ENCODE results near the gene EYS. TPM values are rescaled to one million over a fixed set of nuclear protein-coding genes. Genes with fewer than 3 reads are reported as not detected.
A peak's percentile ranks its signal among the peaks of the same experiment; 100 is the strongest.

EYS gene
- polyA plus RNA-seq, 6 donors from 2014 or later = 0.06 to 0.18 (median 0.07) TPM; not detected in 1

DNA sequence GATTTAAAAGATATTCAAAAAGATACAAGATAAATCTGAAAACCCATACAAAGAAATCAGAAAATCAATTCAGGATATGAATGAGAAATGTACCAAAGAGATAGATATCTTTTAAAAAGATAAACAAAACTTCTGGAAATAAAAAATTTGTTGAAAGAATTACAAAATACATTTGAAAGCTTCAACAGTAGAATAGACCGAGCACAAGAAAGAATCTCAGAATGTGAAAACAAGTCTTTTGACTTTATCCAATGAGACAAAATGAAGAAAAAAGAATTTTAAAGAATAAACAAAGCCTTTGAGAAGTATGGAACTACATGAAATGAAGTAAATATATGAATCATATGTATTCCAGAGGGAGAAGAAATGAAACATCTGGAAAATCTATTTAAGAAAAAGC is 1011.0 kb downstream of the EYS start:
- Mint-ChIP-seq H3K27ac (no peak overlapping the region), H3K27me3 (no peaks in the 10 kb centered on the region)

DNA sequence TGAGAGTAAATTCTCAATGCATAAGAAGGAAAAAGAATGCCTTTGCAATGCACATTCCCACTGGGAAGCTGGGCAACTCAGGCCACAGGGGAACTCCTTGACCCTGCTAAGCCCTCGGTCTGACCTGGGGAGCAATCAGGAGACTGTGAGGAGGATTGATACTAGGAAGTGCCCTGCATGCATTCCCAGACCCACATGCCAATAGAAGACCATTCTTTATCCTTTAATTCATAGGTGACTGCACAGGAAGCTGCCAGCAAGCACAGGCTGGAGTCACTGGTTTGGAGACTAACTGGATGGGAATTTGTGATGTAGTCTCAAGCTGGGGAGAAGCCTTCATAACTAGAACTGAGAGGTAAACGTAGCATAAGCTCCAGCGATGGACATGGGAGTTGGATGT is 1012.7 kb downstream of the EYS start:
- peaks cover 4 to 23% (median 15%) of the 10 kb centered on the region in 7 donors for H3K9me3 Mint-ChIP-seq
- ATAC-seq (ENCODE audit: low read depth in 2 of 2) = no peak

More for the DNA sequence above, 1011.0 kb downstream of the EYS start:
- H3K4me1 Mint-ChIP-seq = no peaks in the 10 kb centered on the region
- H3K4me3 Mint-ChIP-seq = no peak overlapping the region
- DNase-seq = no peak
- H3K36me3 Mint-ChIP-seq = no peaks in the 10 kb centered on the region
- H3K9me3 Mint-ChIP-seq = peaks cover 4 to 21% (median 13%) of the 10 kb centered on the region in 7 donors
- no peak for ATAC-seq (ENCODE audit: low read depth in 2 of 2)

GRCh38 chr6:64691064-64691463 is 1016.0 kb downstream of the EYS start:
- DNase-seq (no peak), ATAC-seq (ENCODE audit: low read depth in 2 of 2) (no peak)
- H3K4me1 Mint-ChIP-seq = no peaks in the 10 kb centered on the region
- H3K36me3 Mint-ChIP-seq = no peaks in the 10 kb centered on the region
- H3K4me3 Mint-ChIP-seq = no peak overlapping the region
- H3K9me3 Mint-ChIP-seq = peaks cover 0 to 11% (median 8%) of the 10 kb centered on the region in 7 donors
- no peaks in the 10 kb centered on the region for H3K27me3 Mint-ChIP-seq
- H3K27ac Mint-ChIP-seq = no peak overlapping the region

More for the DNA sequence above, 1012.7 kb downstream of the EYS start:
- Mint-ChIP-seq H3K27ac (no peak overlapping the region), H3K4me1 (no peaks in the 10 kb centered on the region), H3K36me3 (no peaks in the 10 kb centered on the region), H3K27me3 (no peaks in the 10 kb centered on the region), H3K4me3 (no peak overlapping the region)
- no peak for DNase-seq

DNA sequence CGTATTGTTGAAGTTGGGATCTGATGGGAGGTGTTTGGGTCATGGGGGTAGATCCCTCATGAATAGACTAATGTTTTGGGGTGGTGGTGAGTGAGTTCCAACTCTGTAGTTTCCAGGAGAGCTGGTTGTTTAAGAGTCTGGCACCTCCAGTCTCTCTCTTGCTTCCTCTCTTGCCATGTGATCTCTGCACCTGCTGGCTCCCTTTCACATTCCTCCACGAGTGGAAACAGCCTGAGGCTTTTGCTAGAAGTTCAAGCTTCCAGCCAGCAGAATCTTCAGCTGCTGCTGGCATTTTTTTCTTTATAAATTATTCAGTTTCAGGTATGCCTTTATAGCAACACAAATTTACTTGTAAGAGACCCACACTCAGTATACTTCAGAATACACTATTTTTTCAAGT is 1021.6 kb downstream of the EYS start:
- no peak overlapping the region for H3K27ac Mint-ChIP-seq
- DNase-seq = no peak
- no peaks in the 10 kb centered on the region for H3K36me3 Mint-ChIP-seq
- no peaks in the 10 kb centered on the region for H3K4me1 Mint-ChIP-seq
- H3K27me3 Mint-ChIP-seq = no peaks in the 10 kb centered on the region
- H3K9me3 Mint-ChIP-seq = peaks cover 2 to 16% (median 9%) of the 10 kb centered on the region in 7 donors
- H3K4me3 Mint-ChIP-seq = no peak overlapping the region
- ATAC-seq (ENCODE audit: low read depth in 2 of 2) = no peak

- H3K27me3 Mint-ChIP-seq = no peaks in the 10 kb centered on the region
- no peaks in the 10 kb centered on the region for H3K4me1 Mint-ChIP-seq
- DNase-seq = no peak
- no peak overlapping the region for H3K27ac Mint-ChIP-seq
- no peak for ATAC-seq (ENCODE audit: low read depth in 2 of 2)
- no peak overlapping the region for H3K4me3 Mint-ChIP-seq
- H3K36me3 Mint-ChIP-seq = no peaks in the 10 kb centered on the region
- H3K9me3 Mint-ChIP-seq = peaks cover 0 to 20% (median 5%) of the 10 kb centered on the region in 7 donors
Measured at GRCh38 chr6:64683682-64684081, 1023.3 kb downstream of the EYS start.

DNA sequence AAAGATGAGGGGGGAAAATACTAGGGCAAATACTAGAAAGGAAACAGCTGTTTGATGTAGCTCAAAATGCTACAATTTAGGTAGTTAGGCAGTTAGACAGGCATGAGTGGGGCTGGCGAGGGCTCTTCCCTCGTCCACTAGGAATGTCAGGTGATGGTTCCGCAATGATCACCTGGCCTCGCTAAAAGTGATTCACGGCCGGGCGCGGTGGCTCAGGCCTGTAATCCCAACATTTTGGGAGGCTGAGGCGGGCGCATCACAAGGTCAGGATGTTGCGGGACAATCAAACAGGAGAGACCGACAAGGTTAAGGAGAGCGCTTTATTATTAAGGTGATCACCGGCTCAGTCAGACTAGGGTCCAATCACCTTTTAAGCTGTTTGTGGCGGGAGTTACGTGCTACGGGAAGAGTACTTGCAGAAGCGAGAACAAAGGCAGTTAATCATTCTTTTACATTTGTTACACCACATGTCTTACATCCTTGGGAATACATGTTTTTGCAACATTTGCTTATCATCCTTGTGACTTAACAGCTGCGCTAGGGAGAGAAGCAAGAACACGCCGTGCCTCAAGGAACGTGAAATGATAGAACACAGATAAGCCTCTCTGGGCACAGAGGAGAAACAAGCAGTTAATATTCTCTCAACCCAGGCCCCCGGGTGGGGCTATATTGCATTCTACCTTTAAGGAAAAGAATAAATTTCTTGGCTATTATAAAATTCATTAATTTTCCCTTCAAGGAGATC is 1025.4 kb downstream of the EYS start:
- no peaks in the 10 kb centered on the region for H3K27me3 Mint-ChIP-seq
- no peak overlapping the region for H3K4me3 Mint-ChIP-seq
- DNase-seq (no peak), ATAC-seq (ENCODE audit: low read depth in 2 of 2) (no peak)
- H3K36me3 Mint-ChIP-seq = no peaks in the 10 kb centered on the region
- no peaks in the 10 kb centered on the region for H3K4me1 Mint-ChIP-seq
- H3K9me3 Mint-ChIP-seq = peaks cover 0 to 20% (median 3%) of the 10 kb centered on the region in 7 donors
- H3K27ac Mint-ChIP-seq = peak overlapping the region in 1 of 6 donors; percentile 54

GRCh38 chr6:64680446-64680845 is 1026.6 kb downstream of the EYS start:
- ATAC-seq (ENCODE audit: low read depth in 2 of 2) (no peak), DNase-seq (no peak)
- Mint-ChIP-seq H3K4me1 (no peaks in the 10 kb centered on the region), H3K9me3 (peaks cover 0 to 20% (median 3%) of the 10 kb centered on the region in 7 donors), H3K36me3 (no peaks in the 10 kb centered on the region), H3K27ac (no peak overlapping the region), H3K4me3 (no peak overlapping the region), H3K27me3 (no peaks in the 10 kb centered on the region)

- DNase-seq (no peak), ATAC-seq (ENCODE audit: low read depth in 2 of 2) (no peak)
- no peaks in the 10 kb centered on the region for H3K4me1 Mint-ChIP-seq
- H3K27ac Mint-ChIP-seq = no peak overlapping the region
- H3K36me3 Mint-ChIP-seq = no peaks in the 10 kb centered on the region
- H3K9me3 Mint-ChIP-seq = peaks cover 0 to 20% (median 2%) of the 10 kb centered on the region in 7 donors
- H3K27me3 Mint-ChIP-seq = no peaks in the 10 kb centered on the region
- H3K4me3 Mint-ChIP-seq = no peak overlapping the region
Measured at GRCh38 chr6:64679416-64679815, 1027.6 kb downstream of the EYS start.

DNA sequence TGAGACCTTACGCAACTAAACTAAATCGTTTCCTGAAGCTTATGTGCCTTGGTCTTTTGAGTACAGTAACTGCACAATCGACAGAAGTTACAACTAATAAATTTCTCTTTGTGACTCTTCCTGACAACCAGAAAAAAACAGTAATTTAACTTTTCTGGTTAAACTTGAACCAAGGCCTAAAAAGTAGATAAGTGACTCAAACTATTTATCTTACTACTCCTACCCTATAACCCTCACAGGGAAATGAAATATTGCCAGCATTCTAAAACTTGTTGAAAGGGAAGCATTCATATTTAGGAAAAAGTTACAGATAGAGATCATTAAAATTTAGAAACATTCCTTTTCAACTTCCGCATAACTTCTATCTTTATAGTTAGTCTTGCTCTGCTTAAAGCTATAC is 1034.4 kb downstream of the EYS start:
- H3K4me3 Mint-ChIP-seq = no peak overlapping the region
- ATAC-seq (ENCODE audit: low read depth in 2 of 2) (no peak), DNase-seq (no peak)
- H3K9me3 Mint-ChIP-seq = peaks cover 0 to 11% (median 2%) of the 10 kb centered on the region in 7 donors
- H3K4me1 Mint-ChIP-seq = no peaks in the 10 kb centered on the region
- no peaks in the 10 kb centered on the region for H3K27me3 Mint-ChIP-seq
- no peaks in the 10 kb centered on the region for H3K36me3 Mint-ChIP-seq
- no peak overlapping the region for H3K27ac Mint-ChIP-seq

DNA sequence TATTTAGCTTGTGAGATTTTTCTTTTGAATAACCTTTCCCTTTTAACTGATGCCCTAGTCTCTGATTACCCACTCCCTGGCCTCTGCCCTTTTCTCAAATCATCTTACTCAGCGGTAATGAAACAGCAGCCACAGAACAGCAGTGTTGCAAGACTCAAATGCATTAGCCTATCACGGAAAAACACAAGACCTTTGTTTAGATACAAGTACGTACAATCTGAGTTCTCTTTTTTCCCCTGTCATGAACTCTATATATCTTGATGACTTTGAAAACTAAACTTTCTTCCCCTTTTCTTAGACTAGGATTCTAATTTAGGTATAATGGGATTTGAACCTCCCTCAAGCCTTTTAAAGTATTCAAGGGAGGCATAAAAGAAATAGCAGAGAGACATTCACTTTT is 1034.9 kb downstream of the EYS start:
- no peaks in the 10 kb centered on the region for H3K27me3 Mint-ChIP-seq
- H3K9me3 Mint-ChIP-seq = peaks cover 0 to 11% (median 2%) of the 10 kb centered on the region in 7 donors
- DNase-seq (no peak), ATAC-seq (ENCODE audit: low read depth in 2 of 2) (no peak)
- no peak overlapping the region for H3K27ac Mint-ChIP-seq
- no peaks in the 10 kb centered on the region for H3K36me3 Mint-ChIP-seq
- no peaks in the 10 kb centered on the region for H3K4me1 Mint-ChIP-seq
- no peak overlapping the region for H3K4me3 Mint-ChIP-seq

GRCh38 chr6:64665137-64665536 is 1041.9 kb downstream of the EYS start:
- Mint-ChIP-seq H3K27me3 (no peaks in the 10 kb centered on the region), H3K4me3 (no peak overlapping the region), H3K4me1 (no peaks in the 10 kb centered on the region), H3K36me3 (no peaks in the 10 kb centered on the region), H3K9me3 (peaks cover 0 to 11% (median 6%) of the 10 kb centered on the region in 7 donors), H3K27ac (no peak overlapping the region)
- ATAC-seq (ENCODE audit: low read depth in 2 of 2) = no peak
- DNase-seq = no peak

GRCh38 chr6:64664480-64664879 is 1042.5 kb downstream of the EYS start:
- H3K27ac Mint-ChIP-seq = no peak overlapping the region
- no peaks in the 10 kb centered on the region for H3K4me1 Mint-ChIP-seq
- H3K27me3 Mint-ChIP-seq = no peaks in the 10 kb centered on the region

GRCh38 chr6:64644024-64644423 is 1063.0 kb downstream of the EYS start:
- H3K4me3 Mint-ChIP-seq = no peak overlapping the region
- H3K9me3 Mint-ChIP-seq = peaks cover 0 to 6% (median 4%) of the 10 kb centered on the region in 7 donors
- no peaks in the 10 kb centered on the region for H3K27me3 Mint-ChIP-seq
- DNase-seq (no peak), ATAC-seq (ENCODE audit: low read depth in 2 of 2) (no peak)
- no peaks in the 10 kb centered on the region for H3K36me3 Mint-ChIP-seq
- no peak overlapping the region for H3K27ac Mint-ChIP-seq
- H3K4me1 Mint-ChIP-seq = no peaks in the 10 kb centered on the region

More at GRCh38 chr6:64664480-64664879, 1042.5 kb downstream of the EYS start:
- H3K4me3 Mint-ChIP-seq = no peak overlapping the region
- DNase-seq (no peak), ATAC-seq (ENCODE audit: low read depth in 2 of 2) (no peak)
- H3K36me3 Mint-ChIP-seq = no peaks in the 10 kb centered on the region
- H3K9me3 Mint-ChIP-seq = peaks cover 0 to 11% (median 4%) of the 10 kb centered on the region in 7 donors

GRCh38 chr6:64630901-64631300 is 1076.1 kb downstream of the EYS start:
- H3K4me1 Mint-ChIP-seq = no peaks in the 10 kb centered on the region
- no peaks in the 10 kb centered on the region for H3K36me3 Mint-ChIP-seq
- ATAC-seq (ENCODE audit: low read depth in 2 of 2) (no peak), DNase-seq (no peak)
- no peak overlapping the region for H3K4me3 Mint-ChIP-seq
- H3K9me3 Mint-ChIP-seq = peaks cover 0 to 6% (median 3%) of the 10 kb centered on the region in 7 donors
- H3K27me3 Mint-ChIP-seq = no peaks in the 10 kb centered on the region
- H3K27ac Mint-ChIP-seq = no peak overlapping the region

Data from naive B cell (primary cell).